K562 (cell line): ENCODE data around the gene NOL4L. TPM values are rescaled to one million over a fixed set of nuclear protein-coding genes. Genes with fewer than 3 reads are reported as not detected.

Experiments used
- BRCA1 ChIP-seq, 2 experiments: fragments of 450-650 bp in 1 of 2; sonication (generic) in 1 of 2; formaldehyde crosslinking in 1 of 2; IDR thresholded peaks; 2 replicates each; pipeline versions ENCODE4 v1.5.0 to v1.6.1; 2017 to 2020; ENCODE audit warnings: mild to moderate bottlenecking in 1 of 2, missing genetic modification reagents in 1 of 2
- CBX3 ChIP-seq, 2 experiments: IDR thresholded peaks; 1 replicate in 1 of 2; 2 replicates in 1 of 2; pipeline ENCODE4 v1.6.1; 2012; ENCODE audit warnings: inconsistent platforms in 2 of 2, low read length in 2 of 2, borderline replicate concordance in 1 of 2, control low read depth in 1 of 2
- ETS2 ChIP-seq: IDR thresholded peaks from 2 replicates; pipeline ENCODE4 v1.6.1; 2016; ENCODE audit warnings: borderline replicate concordance, missing genetic modification characterization, mild to moderate bottlenecking, moderate library complexity, missing compliant biosample characterization; ENCODE audit not compliant: poor library complexity, severe bottlenecking
- NFIX ChIP-seq: fragments of 250-450 bp; sonication (Bioruptor Pico); IDR thresholded peaks from 2 replicates; pipeline ENCODE4 v1.4.0; 2020; ENCODE audit warnings: low read depth, mild to moderate bottlenecking, moderate library complexity
- NRF1 ChIP-seq, 2 experiments: fragments of 450-650 bp; IDR thresholded peaks in 1 of 2; conservative IDR thresholded peaks in 1 of 2; 2 replicates each; pipeline ENCODE4 v1.6.1; 2014; ENCODE audit warnings: mild to moderate bottlenecking in 2 of 2
- RAD21 ChIP-seq, 2 experiments: fragments of 250-450 bp in 1 of 2; fragments of 450-650 bp in 1 of 2; sonication (Bioruptor Pico) in 1 of 2; formaldehyde crosslinking in 1 of 2; IDR thresholded peaks in 1 of 2; conservative IDR thresholded peaks in 1 of 2; 2 replicates each; pipeline versions ENCODE4 v1.4.0 to v1.8.0; 2020 to 2022; ENCODE audit warnings: mild to moderate bottlenecking in 2 of 2, moderate library complexity in 1 of 2
- STAT5A ChIP-seq: IDR thresholded peaks from 2 replicates; pipeline ENCODE4 v1.6.1; 2012; ENCODE audit warnings: low read length, inconsistent platforms, borderline replicate concordance
- ZNF165 ChIP-seq: fragments of 250-450 bp; sonication (Bioruptor Pico); IDR thresholded peaks from 2 replicates; pipeline ENCODE4 v1.4.0; 2020; ENCODE audit warnings: borderline replicate concordance
- polyA plus RNA-seq, 8 experiments: library from polyadenylated mRNA; depleted of rRNA in 4 of 8; stranded (reverse) in 5 of 8; unstranded in 3 of 8; fragments of >200 nt; fragmentation: Nextera tagmentation in 2 of 8; fragmentation: Illumina TruSeq in 1 of 8; extraction: Ambion mirVana in 2 of 8; extraction: Trizol in 1 of 8; gene quantifications; 2 replicates each; pipeline versions ENCODE4 v1.2.1 to v1.2.3, GENCODE V29; 2011 to 2014; ENCODE audit warnings: inconsistent platforms in 1 of 8, missing spikeins in 1 of 8
- total RNA-seq, 7 experiments: library from RNA; depleted of rRNA in 6 of 7; stranded (reverse); fragments of >200 nt in 6 of 7; fragmentation: Illumina TruSeq in 2 of 7; extraction: Trizol in 2 of 7; gene quantifications; 2 replicates each; pipeline versions ENCODE4 v1.2.1 to v1.2.3, GENCODE V29; 2011 to 2021; ENCODE audit warnings: low replicate concordance in 1 of 7
- TF ChIP-seq, protein P1 (sequence below): IDR thresholded peaks from 3 replicates; pipeline ENCODE4 v1.6.1; 2011; ENCODE audit warnings: borderline replicate concordance, mild to moderate bottlenecking, moderate library complexity; ENCODE audit not compliant: insufficient read length; ENCODE audit errors: extremely low read depth
- TF ChIP-seq, protein P2 (sequence below): fragments of 450-650 bp; IDR thresholded peaks from 2 replicates; pipeline ENCODE4 v1.6.1; 2016; ENCODE audit warnings: mild to moderate bottlenecking, moderate library complexity

Gene NOL4L
- total and polyA plus RNA-seq, 9 of the 15 experiments (the other 6 are each of a cell fraction or from before 2014, with no cell fraction given), result 5.1 to 36.2 (median 13.6) TPM

DNA sequence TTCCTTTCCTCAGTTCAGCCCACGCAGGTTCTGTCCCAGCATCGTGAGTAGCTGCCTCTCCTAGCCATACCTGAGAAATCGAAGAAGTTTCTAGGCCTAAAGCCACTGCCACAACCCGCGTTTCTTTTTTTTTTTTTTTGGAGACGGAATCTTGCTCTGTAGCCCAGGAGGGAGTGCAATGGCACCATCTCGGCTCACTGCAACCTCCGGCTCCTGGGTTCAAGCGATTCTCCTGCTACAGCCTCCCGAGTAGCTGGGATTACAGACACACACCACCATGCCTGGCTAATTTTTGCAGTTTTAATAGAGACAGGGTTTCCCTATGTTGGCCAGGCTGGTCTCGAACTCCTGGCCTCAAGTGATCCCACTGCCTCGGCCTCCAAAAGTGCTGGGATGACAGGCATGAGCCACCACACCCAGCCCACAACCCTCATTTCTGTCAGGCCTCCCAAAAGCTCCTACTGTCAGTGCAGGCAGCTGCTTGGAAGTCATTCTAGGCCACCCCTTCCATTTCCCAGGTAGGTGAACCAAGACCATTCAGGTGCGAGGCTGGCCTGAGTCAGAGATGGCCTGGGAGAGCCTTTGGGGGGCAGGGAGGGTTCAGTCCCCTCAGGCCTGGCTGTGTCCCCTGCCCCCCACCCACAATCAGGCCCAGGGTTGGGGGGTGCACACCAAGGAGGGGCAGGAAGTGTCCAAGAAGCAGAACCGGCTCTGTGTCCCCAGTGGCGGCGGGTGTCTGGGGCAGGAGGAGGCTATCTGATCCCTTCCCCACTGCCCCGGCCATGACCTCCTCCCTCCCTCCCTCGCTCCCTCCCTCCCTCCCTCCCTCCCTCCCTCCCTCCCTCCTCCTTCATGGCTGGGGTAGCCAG, 47.2 kb downstream of the NOL4L start (continued):
- TF ChIP-seq CBX3 (IDR thresholded peaks at IDR 0.05; ENCODE audit: borderline replicate concordance in 1 of 2, low read length in 2 of 2) (no peak), NRF1 (conservative IDR thresholded peaks at IDR 0.05 in 1 of 2, IDR thresholded peaks at IDR 0.05 in 1 of 2) (no peak), ETS2 (tag) (no peak), ZNF165 (CRISPR knock-in tag) (no peak), NFIX (no peak), STAT5A (no peak), RAD21 (CRISPR knock-in tag; conservative IDR thresholded peaks at IDR 0.05 in 1 of 2, IDR thresholded peaks at IDR 0.05 in 1 of 2) (0 out of 4 replicates have a peak, but pooled peaks of 1 of the 2 experiments have one; percentile 4), BRCA1 (IDR thresholded peaks at IDR 0.05) (no peak), BRCA1 (CRISPR knock-in tag; IDR thresholded peaks at IDR 0.05) (no peak)
- TF ChIP-seq, protein P1, sequence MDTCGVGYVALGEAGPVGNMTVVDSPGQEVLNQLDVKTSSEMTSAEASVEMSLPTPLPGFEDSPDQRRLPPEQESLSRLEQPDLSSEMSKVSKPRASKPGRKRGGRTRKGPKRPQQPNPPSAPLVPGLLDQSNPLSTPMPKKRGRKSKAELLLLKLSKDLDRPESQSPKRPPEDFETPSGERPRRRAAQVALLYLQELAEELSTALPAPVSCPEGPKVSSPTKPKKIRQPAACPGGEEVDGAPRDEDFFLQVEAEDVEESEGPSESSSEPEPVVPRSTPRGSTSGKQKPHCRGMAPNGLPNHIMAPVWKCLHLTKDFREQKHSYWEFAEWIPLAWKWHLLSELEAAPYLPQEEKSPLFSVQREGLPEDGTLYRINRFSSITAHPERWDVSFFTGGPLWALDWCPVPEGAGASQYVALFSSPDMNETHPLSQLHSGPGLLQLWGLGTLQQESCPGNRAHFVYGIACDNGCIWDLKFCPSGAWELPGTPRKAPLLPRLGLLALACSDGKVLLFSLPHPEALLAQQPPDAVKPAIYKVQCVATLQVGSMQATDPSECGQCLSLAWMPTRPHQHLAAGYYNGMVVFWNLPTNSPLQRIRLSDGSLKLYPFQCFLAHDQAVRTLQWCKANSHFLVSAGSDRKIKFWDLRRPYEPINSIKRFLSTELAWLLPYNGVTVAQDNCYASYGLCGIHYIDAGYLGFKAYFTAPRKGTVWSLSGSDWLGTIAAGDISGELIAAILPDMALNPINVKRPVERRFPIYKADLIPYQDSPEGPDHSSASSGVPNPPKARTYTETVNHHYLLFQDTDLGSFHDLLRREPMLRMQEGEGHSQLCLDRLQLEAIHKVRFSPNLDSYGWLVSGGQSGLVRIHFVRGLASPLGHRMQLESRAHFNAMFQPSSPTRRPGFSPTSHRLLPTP, result no peak
- TF ChIP-seq, protein P2, sequence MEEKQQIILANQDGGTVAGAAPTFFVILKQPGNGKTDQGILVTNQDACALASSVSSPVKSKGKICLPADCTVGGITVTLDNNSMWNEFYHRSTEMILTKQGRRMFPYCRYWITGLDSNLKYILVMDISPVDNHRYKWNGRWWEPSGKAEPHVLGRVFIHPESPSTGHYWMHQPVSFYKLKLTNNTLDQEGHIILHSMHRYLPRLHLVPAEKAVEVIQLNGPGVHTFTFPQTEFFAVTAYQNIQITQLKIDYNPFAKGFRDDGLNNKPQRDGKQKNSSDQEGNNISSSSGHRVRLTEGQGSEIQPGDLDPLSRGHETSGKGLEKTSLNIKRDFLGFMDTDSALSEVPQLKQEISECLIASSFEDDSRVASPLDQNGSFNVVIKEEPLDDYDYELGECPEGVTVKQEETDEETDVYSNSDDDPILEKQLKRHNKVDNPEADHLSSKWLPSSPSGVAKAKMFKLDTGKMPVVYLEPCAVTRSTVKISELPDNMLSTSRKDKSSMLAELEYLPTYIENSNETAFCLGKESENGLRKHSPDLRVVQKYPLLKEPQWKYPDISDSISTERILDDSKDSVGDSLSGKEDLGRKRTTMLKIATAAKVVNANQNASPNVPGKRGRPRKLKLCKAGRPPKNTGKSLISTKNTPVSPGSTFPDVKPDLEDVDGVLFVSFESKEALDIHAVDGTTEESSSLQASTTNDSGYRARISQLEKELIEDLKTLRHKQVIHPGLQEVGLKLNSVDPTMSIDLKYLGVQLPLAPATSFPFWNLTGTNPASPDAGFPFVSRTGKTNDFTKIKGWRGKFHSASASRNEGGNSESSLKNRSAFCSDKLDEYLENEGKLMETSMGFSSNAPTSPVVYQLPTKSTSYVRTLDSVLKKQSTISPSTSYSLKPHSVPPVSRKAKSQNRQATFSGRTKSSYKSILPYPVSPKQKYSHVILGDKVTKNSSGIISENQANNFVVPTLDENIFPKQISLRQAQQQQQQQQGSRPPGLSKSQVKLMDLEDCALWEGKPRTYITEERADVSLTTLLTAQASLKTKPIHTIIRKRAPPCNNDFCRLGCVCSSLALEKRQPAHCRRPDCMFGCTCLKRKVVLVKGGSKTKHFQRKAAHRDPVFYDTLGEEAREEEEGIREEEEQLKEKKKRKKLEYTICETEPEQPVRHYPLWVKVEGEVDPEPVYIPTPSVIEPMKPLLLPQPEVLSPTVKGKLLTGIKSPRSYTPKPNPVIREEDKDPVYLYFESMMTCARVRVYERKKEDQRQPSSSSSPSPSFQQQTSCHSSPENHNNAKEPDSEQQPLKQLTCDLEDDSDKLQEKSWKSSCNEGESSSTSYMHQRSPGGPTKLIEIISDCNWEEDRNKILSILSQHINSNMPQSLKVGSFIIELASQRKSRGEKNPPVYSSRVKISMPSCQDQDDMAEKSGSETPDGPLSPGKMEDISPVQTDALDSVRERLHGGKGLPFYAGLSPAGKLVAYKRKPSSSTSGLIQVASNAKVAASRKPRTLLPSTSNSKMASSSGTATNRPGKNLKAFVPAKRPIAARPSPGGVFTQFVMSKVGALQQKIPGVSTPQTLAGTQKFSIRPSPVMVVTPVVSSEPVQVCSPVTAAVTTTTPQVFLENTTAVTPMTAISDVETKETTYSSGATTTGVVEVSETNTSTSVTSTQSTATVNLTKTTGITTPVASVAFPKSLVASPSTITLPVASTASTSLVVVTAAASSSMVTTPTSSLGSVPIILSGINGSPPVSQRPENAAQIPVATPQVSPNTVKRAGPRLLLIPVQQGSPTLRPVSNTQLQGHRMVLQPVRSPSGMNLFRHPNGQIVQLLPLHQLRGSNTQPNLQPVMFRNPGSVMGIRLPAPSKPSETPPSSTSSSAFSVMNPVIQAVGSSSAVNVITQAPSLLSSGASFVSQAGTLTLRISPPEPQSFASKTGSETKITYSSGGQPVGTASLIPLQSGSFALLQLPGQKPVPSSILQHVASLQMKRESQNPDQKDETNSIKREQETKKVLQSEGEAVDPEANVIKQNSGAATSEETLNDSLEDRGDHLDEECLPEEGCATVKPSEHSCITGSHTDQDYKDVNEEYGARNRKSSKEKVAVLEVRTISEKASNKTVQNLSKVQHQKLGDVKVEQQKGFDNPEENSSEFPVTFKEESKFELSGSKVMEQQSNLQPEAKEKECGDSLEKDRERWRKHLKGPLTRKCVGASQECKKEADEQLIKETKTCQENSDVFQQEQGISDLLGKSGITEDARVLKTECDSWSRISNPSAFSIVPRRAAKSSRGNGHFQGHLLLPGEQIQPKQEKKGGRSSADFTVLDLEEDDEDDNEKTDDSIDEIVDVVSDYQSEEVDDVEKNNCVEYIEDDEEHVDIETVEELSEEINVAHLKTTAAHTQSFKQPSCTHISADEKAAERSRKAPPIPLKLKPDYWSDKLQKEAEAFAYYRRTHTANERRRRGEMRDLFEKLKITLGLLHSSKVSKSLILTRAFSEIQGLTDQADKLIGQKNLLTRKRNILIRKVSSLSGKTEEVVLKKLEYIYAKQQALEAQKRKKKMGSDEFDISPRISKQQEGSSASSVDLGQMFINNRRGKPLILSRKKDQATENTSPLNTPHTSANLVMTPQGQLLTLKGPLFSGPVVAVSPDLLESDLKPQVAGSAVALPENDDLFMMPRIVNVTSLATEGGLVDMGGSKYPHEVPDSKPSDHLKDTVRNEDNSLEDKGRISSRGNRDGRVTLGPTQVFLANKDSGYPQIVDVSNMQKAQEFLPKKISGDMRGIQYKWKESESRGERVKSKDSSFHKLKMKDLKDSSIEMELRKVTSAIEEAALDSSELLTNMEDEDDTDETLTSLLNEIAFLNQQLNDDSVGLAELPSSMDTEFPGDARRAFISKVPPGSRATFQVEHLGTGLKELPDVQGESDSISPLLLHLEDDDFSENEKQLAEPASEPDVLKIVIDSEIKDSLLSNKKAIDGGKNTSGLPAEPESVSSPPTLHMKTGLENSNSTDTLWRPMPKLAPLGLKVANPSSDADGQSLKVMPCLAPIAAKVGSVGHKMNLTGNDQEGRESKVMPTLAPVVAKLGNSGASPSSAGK, result no peak
